ENCODE data around the gene MFAP2.

Gene MFAP2, protein sequence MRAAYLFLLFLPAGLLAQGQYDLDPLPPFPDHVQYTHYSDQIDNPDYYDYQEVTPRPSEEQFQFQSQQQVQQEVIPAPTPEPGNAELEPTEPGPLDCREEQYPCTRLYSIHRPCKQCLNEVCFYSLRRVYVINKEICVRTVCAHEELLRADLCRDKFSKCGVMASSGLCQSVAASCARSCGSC

DNA sequence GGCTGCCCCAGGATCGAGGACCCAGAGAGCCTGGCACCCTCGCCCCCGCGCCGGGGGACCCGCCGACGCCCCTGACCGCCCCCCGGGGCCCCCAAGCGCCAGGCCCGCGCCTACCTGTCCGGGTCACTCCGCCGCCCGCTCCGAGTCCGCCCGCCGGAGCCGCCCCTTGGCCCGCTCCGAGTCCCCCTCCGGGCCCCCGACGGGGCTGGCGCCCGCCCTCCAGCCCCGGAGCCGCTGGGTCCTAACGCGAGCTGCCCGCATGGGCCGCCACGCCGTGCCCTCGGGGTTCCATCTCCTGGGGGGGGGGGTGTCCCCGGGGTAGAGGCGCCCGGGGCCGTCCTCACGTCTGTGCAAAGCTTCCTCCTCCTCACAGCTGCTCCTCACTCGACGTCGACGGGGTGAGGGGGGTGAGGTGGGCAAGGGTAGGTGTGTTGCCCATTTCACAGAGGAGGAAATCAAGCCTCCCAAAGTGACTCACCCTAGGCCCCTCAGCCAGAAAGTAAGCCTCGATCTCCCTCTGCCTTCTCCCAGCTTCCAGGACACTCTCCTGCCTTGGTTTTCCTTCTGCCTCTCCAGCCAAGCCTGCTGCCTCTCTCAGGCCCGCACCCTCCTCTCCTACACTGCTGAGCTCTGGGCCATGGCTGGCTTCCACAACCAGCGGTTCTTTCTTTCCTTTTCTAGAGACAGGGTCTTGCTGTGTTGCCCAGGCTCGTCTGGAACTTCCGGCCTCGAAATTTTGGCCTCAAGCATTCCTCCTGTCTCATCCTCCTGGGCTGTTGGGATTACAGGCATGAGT is at the start of gene MFAP2:
MFAP2 (minus strand) TSS at position 148 of the 796 bp plus-strand sequence. CDS start 2,347 bp downstream, outside the sequence.
- no peak for DNase-seq (ENCODE audit: low read depth)
- H3K4me3 ChIP-seq (ENCODE audit: low read depth, low read length), result no peak within 1 kb of the TSS
- TF ChIP-seq, protein P1, sequence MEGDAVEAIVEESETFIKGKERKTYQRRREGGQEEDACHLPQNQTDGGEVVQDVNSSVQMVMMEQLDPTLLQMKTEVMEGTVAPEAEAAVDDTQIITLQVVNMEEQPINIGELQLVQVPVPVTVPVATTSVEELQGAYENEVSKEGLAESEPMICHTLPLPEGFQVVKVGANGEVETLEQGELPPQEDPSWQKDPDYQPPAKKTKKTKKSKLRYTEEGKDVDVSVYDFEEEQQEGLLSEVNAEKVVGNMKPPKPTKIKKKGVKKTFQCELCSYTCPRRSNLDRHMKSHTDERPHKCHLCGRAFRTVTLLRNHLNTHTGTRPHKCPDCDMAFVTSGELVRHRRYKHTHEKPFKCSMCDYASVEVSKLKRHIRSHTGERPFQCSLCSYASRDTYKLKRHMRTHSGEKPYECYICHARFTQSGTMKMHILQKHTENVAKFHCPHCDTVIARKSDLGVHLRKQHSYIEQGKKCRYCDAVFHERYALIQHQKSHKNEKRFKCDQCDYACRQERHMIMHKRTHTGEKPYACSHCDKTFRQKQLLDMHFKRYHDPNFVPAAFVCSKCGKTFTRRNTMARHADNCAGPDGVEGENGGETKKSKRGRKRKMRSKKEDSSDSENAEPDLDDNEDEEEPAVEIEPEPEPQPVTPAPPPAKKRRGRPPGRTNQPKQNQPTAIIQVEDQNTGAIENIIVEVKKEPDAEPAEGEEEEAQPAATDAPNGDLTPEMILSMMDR (IDR thresholded peaks at IDR 0.05; ENCODE audit: low read depth, low read length), result no peak
- TF ChIP-seq, protein P2, sequence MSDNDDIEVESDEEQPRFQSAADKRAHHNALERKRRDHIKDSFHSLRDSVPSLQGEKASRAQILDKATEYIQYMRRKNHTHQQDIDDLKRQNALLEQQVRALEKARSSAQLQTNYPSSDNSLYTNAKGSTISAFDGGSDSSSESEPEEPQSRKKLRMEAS (IDR thresholded peaks at IDR 0.05; ENCODE audit: low read depth, low read length), result no peak
- TF ChIP-seq MYC (IDR thresholded peaks at IDR 0.05; ENCODE audit: low read depth, low read length), result no peak
- no peak for TF ChIP-seq POLR2A (IDR thresholded peaks at IDR 0.05; ENCODE audit: extremely low read depth, insufficient read length)

DNA sequence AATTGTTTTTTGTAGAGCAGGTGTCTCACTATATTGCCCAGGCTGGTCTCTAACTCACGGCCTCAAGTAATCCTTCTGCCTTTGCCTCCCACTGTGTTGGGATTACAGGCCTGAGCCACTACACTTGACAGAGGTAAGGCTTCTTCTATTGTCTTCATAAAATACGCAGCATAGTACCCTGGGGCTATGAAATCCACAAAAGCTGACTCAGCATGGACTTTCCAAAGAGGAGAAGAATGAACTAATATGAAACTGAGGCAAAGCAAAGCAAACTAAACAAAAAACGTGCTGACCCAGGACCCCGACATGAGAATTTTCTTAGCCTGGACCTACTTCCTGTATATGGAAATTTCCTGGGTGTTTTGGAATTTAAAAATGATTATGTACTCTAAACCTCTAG is 49.8 kb upstream of the MFAP2 start:
- TF ChIP-seq, protein P1 (IDR thresholded peaks at IDR 0.05; ENCODE audit: low read depth, low read length), result no peak
- TF ChIP-seq, protein P2 (IDR thresholded peaks at IDR 0.05; ENCODE audit: low read depth, low read length), result no peak
- TF ChIP-seq POLR2A (IDR thresholded peaks at IDR 0.05; ENCODE audit: extremely low read depth, insufficient read length) (no peak), MYC (IDR thresholded peaks at IDR 0.05; ENCODE audit: low read depth, low read length) (no peak)
- no peak overlapping the region for H3K4me3 ChIP-seq (ENCODE audit: low read depth, low read length)
- DNase-seq (ENCODE audit: low read depth), result no peak

DNA sequence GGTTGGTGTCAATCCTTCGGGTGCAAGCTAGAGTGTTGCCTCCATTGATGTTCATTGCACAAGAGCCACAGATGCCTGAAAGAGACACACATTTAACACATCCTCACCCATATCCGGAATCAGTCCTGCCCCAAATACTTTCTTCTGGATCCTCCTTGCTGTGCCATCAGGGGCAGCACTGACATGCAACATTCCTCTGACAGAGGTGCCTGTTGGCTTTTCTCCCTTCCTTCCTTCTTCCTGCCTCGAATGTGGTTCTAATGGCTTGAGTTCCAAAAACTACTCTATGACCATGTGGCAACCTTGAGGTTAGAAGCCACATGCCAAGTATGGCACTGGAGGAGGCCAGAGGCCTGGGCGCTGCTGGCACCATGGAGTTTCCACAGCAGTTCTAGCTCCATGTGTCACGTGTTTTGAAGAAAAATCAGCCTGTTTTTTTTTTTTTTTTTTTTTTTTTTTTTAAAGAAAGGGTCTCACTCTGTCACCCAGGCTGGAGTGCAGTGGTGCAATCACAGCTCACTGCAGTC is 48.3 kb upstream of the MFAP2 start:
- H3K4me3 ChIP-seq (ENCODE audit: low read depth, low read length), result no peak overlapping the region
- TF ChIP-seq POLR2A (IDR thresholded peaks at IDR 0.05; ENCODE audit: extremely low read depth, insufficient read length) (no peak), MYC (IDR thresholded peaks at IDR 0.05; ENCODE audit: low read depth, low read length) (no peak)
- TF ChIP-seq, protein P2 (IDR thresholded peaks at IDR 0.05; ENCODE audit: low read depth, low read length), result no peak
- TF ChIP-seq, protein P1 (IDR thresholded peaks at IDR 0.05; ENCODE audit: low read depth, low read length), result no peak
- no peak for DNase-seq (ENCODE audit: low read depth)

DNA sequence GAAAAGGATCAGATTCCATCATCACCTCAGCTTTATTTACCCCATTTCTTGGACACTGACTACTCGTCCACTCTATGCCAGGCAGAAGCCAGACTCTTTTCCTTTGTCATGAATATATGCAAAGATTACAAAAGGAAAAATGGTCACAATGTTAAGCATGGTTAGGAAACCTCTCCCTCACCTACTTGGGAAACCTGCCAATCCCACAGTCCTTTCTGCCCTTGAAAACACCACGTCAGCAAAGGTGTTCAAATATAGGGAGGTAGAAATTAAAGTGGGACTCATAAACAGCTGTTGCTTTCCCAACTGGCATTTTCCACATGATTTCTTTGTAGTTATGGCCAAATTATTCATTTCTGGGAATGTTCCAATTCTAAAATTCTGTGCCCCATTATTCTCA is 47.5 kb upstream of the MFAP2 start:
- TF ChIP-seq MYC (IDR thresholded peaks at IDR 0.05; ENCODE audit: low read depth, low read length) (no peak), POLR2A (IDR thresholded peaks at IDR 0.05; ENCODE audit: extremely low read depth, insufficient read length) (no peak)
- TF ChIP-seq, protein P2 (IDR thresholded peaks at IDR 0.05; ENCODE audit: low read depth, low read length), result no peak
- TF ChIP-seq, protein P1 (IDR thresholded peaks at IDR 0.05; ENCODE audit: low read depth, low read length), result no peak
- no peak overlapping the region for H3K4me3 ChIP-seq (ENCODE audit: low read depth, low read length)
- DNase-seq (ENCODE audit: low read depth), result no peak

DNA sequence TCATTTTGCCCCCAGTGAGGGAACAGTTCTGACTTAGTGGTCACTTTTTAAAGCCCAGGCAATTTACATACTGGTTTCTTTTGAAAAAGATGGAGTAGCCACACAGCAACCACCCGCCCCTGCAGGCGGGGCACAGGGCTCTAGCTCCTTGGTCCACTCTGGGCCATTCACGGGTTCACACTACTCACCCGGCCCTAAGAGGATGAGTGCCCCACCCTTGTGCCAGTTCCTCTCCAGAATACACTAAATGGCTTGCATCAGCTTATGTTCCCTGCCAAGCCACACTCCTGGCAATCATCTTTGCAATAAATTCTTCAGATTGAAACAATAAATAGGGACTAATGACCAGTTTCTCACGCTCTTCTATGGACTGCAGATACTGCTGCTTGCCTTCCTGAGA is 47.0 kb upstream of the MFAP2 start:
- TF ChIP-seq, protein P2 (IDR thresholded peaks at IDR 0.05; ENCODE audit: low read depth, low read length), result no peak
- TF ChIP-seq, protein P1 (IDR thresholded peaks at IDR 0.05; ENCODE audit: low read depth, low read length), result no peak
- TF ChIP-seq MYC (IDR thresholded peaks at IDR 0.05; ENCODE audit: low read depth, low read length) (no peak), POLR2A (IDR thresholded peaks at IDR 0.05; ENCODE audit: extremely low read depth, insufficient read length) (no peak)
- H3K4me3 ChIP-seq (ENCODE audit: low read depth, low read length), result no peak overlapping the region
- no peak for DNase-seq (ENCODE audit: low read depth)

Measured in NB4 (cell line).